HUES64 (cell line): ENCODE data around the gene KRT75. TPM values are rescaled to one million over a fixed set of nuclear protein-coding genes. Genes with fewer than 3 reads are reported as not detected.
A peak's percentile ranks its signal among the peaks of the same experiment; 100 is the strongest.

Source experiments
- H3K27ac ChIP-seq: 2 replicates; pipeline ENCODE4 v1.7.0; 2013; ENCODE audit warnings: low read depth, low read length, inconsistent platforms
- H3K27me3 ChIP-seq: 2 replicates; pipeline ENCODE4 v1.6.1; 2013; ENCODE audit warnings: mild to moderate bottlenecking, low read length; ENCODE audit not compliant: insufficient read depth
- H3K36me3 ChIP-seq: 2 replicates; pipeline ENCODE4 v1.6.1; 2013; ENCODE audit warnings: mild to moderate bottlenecking, low read length; ENCODE audit not compliant: insufficient read depth
- H3K4me1 ChIP-seq: 2 replicates; pipeline ENCODE4 v1.6.1; 2013; ENCODE audit warnings: mild to moderate bottlenecking, low read length, moderate library complexity; ENCODE audit not compliant: insufficient read depth
- H3K4me3 ChIP-seq: 2 replicates; pipeline ENCODE4 v1.5.1; 2013; ENCODE audit warnings: mild to moderate bottlenecking, low read length, moderate library complexity
- H3K9ac ChIP-seq: 2 replicates; pipeline ENCODE4 v1.6.1; 2013; ENCODE audit warnings: mild to moderate bottlenecking, low read depth, low read length
- H3K9me3 ChIP-seq: 2 replicates; pipeline ENCODE4 v1.6.1; 2013; ENCODE audit warnings: low read depth, low read length; ENCODE audit not compliant: insufficient read depth
- whole genome bisulfite sequencing: fragments of 150-250, 120-280 bp; methylation state at CpG from one replicate; pipeline ENCODE4 v1.1.7; 2013; ENCODE audit warnings: missing lambda C conversion rate; 5-methylcytosine and 5-hydroxymethylcytosine counted together
- polyA plus RNA-seq, 2 experiments: library from polyadenylated mRNA; stranded (reverse); fragments of 50-300 nt; gene quantifications; one replicate each; pipeline ENCODE4 v1.2.3, GENCODE V29; 2013

Gene KRT75
- polyA plus RNA-seq (2013, experiment 1 of 2): not detected
- polyA plus RNA-seq (2013, experiment 2 of 2): not detected

GRCh38 chr12:52434081-52434733 lies at the start of gene KRT75:
KRT75 (minus strand) TSS chr12:52434371; CDS start chr12:52434304, 67 bp downstream.
- Histone ChIP-seq H3K9ac (no peak within 1 kb of the TSS), H3K27me3 (peaks cover 5% of the 10 kb centered on the region; the same call in 1 of the 2 replicates), H3K9me3 (no peaks in the 10 kb centered on the region), H3K27ac (no peak within 1 kb of the TSS), H3K4me3 (no peak within 1 kb of the TSS), H3K4me1 (no peaks in the 10 kb centered on the region), H3K36me3 (no peaks in the 10 kb centered on the region)
- 90% methylated on average over 20 of the region's 20 CpGs for WGBS

DNA sequence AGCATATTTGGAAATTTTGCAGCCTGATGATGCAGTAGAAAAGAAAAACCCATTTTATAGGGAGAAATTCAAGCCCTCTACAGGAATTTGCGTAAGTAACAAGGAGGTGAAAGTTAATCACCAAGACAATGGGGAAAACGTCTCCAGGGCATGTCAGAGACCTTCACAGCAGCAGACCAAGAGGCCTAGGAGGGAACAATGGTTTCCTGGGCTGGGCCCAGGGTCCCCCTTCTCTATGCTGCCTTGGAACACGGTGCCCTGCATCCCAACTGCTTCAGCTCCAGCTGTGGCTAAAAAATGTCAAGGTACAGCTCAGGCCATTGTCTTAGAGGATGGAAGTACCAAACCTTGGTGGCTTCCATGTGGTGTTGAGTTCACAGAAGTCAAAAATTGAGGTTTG lies 45.9 kb upstream of the KRT75 start:
- Histone ChIP-seq H3K36me3 (no peaks in the 10 kb centered on the region), H3K27ac (no peak overlapping the region), H3K4me1 (no peaks in the 10 kb centered on the region), H3K9me3 (peaks cover 9% of the 10 kb centered on the region; the same call in 1 of the 2 replicates), H3K9ac (no peak overlapping the region), H3K27me3 (no peaks in the 10 kb centered on the region), H3K4me3 (no peak overlapping the region)
- 56% methylated on average over 3 of the region's 3 CpGs for WGBS

DNA sequence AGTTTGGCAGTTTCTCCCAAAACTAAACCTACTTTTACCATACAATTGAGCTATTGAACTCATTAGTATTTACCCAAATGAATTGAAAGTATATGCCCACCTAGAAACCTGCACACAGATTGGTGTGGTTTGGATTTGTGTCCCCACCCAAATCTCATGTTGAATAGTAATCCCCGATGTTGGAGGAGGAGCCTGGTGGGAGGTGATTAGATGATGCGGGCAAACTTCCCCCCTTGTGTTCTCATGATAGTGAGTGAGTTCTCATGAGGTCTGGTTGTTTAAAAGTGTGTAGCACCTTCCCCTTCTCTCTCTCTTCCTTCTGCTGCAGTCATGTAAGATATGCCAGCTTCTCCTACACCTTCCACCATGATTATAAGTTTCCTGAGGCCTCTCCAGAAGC lies 43.5 kb upstream of the KRT75 start:
- Histone ChIP-seq H3K27me3 (no peaks in the 10 kb centered on the region), H3K27ac (no peak overlapping the region), H3K4me1 (no peaks in the 10 kb centered on the region), H3K36me3 (no peaks in the 10 kb centered on the region), H3K9me3 (peaks cover 9% of the 10 kb centered on the region; the same call in 1 of the 2 replicates), H3K9ac (no peak overlapping the region), H3K4me3 (no peak overlapping the region)
- 83% methylated on average over 1 of the region's 2 CpGs for WGBS

GRCh38 chr12:52474212-52474611 lies 40.0 kb upstream of the KRT75 start:
- Histone ChIP-seq H3K4me3 (no peak overlapping the region), H3K9ac (no peak overlapping the region), H3K36me3 (no peaks in the 10 kb centered on the region), H3K27me3 (no peaks in the 10 kb centered on the region), H3K4me1 (no peaks in the 10 kb centered on the region), H3K9me3 (0 out of 2 replicates have a peak, but pooled peaks cover under 1% of the 10 kb centered on the region), H3K27ac (no peak overlapping the region)
- WGBS: 100% methylated on average over 1 of the region's 2 CpGs

DNA sequence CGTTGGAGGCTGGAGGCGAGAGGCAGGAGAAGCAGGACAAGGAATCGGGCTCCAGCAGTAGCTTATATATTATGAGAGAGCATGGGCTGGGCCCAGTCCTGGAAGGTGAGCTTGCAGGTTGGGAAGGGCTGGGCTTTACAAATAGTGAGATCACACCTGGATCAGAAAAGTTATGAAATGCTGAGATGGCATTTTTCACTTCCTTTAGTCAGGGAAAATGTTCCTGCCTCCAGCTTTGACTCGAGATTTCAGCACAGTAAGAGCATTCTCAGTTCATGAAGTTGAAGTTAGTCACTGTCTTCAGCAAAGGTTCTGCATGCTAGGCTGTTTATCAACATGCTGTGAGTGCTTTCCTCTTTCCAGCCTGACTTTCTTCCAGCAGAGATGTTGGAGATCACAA lies 39.6 kb upstream of the KRT75 start, which contains the start of gene KRT6C:
TSS of gene KRT6C (minus strand) at position 38 of the 400 bp plus-strand sequence. CDS start 68 bp downstream, outside the sequence.
- Histone ChIP-seq H3K36me3 (no peaks in the 10 kb centered on the region), H3K27ac (no peak within 1 kb of the TSS), H3K4me3 (no peak within 1 kb of the TSS), H3K9ac (no peak within 1 kb of the TSS), H3K4me1 (no peaks in the 10 kb centered on the region), H3K9me3 (no peaks in the 10 kb centered on the region), H3K27me3 (no peaks in the 10 kb centered on the region)
- 95% methylated on average over 4 of the region's 4 CpGs for whole genome bisulfite sequencing

- WGBS: 77% methylated on average over 4 of the region's 4 CpGs
Observed at GRCh38 chr12:52469853-52470252, 35.7 kb upstream of the KRT75 start.

GRCh38 chr12:52464897-52465296 lies 30.7 kb upstream of the KRT75 start:
- 97% methylated on average over 2 of the region's 2 CpGs for WGBS
- H3K27me3 ChIP-seq: no peaks in the 10 kb centered on the region
- H3K4me1 ChIP-seq: no peaks in the 10 kb centered on the region
- no peak overlapping the region for H3K4me3 ChIP-seq
- no peak overlapping the region for H3K27ac ChIP-seq
- no peaks in the 10 kb centered on the region for H3K9me3 ChIP-seq
- H3K9ac ChIP-seq: no peak overlapping the region
- no peaks in the 10 kb centered on the region for H3K36me3 ChIP-seq

More at GRCh38 chr12:52469853-52470252, 35.7 kb upstream of the KRT75 start:
- Histone ChIP-seq H3K27me3 (no peaks in the 10 kb centered on the region), H3K36me3 (no peaks in the 10 kb centered on the region), H3K4me3 (no peak overlapping the region), H3K9me3 (no peaks in the 10 kb centered on the region), H3K4me1 (no peaks in the 10 kb centered on the region), H3K9ac (no peak overlapping the region), H3K27ac (no peak overlapping the region)

- 87% methylated on average over 5 of the region's 5 CpGs for WGBS
- H3K4me1 ChIP-seq: no peaks in the 10 kb centered on the region
- no peaks in the 10 kb centered on the region for H3K36me3 ChIP-seq
- no peak overlapping the region for H3K4me3 ChIP-seq
- no peak overlapping the region for H3K27ac ChIP-seq
- no peak overlapping the region for H3K9ac ChIP-seq
- no peaks in the 10 kb centered on the region for H3K9me3 ChIP-seq
- no peaks in the 10 kb centered on the region for H3K27me3 ChIP-seq
Observed at GRCh38 chr12:52461693-52462092, 27.5 kb upstream of the KRT75 start.

- H3K9me3 ChIP-seq: no peaks in the 10 kb centered on the region
- H3K9ac ChIP-seq: no peak overlapping the region
- H3K4me1 ChIP-seq: peaks cover 8% of the 10 kb centered on the region
- H3K4me3 ChIP-seq: no peak overlapping the region
- H3K27me3 ChIP-seq: no peaks in the 10 kb centered on the region
- 95% methylated on average over 5 of the region's 5 CpGs for WGBS
- no peak overlapping the region for H3K27ac ChIP-seq
- H3K36me3 ChIP-seq: no peaks in the 10 kb centered on the region
Observed at GRCh38 chr12:52458861-52459260, 24.7 kb upstream of the KRT75 start.

DNA sequence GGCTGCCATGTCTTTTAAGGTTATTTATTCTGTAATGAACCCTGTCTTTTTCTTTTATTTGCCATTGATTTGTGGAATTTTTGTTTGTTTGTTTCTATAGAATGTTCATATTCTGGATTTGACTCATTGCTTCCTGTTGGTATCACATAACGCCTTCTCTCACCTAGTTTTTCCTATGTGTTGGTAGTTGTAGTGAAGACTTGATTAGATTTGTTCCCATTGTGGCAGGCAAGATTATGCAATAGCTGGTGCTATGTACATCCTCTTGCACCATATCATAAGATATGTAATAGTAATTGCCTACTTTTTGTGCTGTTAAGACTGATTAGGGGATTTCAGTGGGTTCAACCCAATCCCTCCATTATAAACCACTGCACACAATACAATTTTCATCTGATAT lies 21.6 kb upstream of the KRT75 start:
- H3K4me1 ChIP-seq: peaks cover 8% of the 10 kb centered on the region
- no peaks in the 10 kb centered on the region for H3K9me3 ChIP-seq
- no peak overlapping the region for H3K27ac ChIP-seq
- H3K36me3 ChIP-seq: no peaks in the 10 kb centered on the region
- no peak overlapping the region for H3K4me3 ChIP-seq
- WGBS: 100% methylated on average over 1 of the region's 1 CpG
- no peak overlapping the region for H3K9ac ChIP-seq
- no peaks in the 10 kb centered on the region for H3K27me3 ChIP-seq

DNA sequence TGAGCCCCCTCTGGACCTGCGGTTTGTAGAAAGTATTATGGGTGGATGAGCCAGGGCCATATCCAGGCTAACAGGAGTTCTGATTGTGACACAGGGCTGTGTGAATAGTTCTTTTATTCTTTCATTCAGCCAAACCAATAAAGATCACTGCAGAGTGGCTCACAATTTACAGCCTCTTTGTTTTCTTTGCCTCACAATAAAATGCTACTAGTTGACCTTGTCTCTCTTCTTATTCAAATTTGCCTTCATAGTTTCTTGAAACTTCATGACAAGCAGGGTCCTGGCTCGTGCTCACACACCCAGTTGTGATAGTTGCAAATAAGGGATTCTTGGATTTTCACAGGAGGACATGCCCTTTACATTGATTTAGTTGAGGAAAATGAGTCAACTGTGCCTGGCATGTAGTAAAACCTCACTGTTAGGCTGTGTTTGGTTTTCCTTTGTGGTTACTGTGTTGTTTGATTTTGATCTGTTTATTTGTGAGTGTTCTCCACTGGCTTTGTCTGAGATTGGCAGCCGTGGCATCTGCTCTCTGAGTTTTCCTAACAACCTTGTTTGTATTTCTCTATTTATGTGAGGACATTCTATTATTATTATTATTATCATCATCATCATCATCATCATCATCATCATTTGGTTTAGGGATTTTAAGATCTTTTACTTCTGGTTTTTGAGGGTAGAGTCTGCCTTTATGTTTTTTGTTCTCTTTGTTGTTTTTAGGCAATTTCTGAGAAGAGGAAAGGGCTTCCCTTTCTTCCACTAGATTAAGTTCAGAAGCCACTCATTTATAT lies 20.4 kb upstream of the KRT75 start:
- 36% methylated on average over 3 of the region's 3 CpGs for WGBS

More for the DNA sequence above, 20.4 kb upstream of the KRT75 start:
- no peaks in the 10 kb centered on the region for H3K36me3 ChIP-seq
- H3K4me1 ChIP-seq: peaks cover 8% of the 10 kb centered on the region
- no peaks in the 10 kb centered on the region for H3K27me3 ChIP-seq
- no peaks in the 10 kb centered on the region for H3K9me3 ChIP-seq
- H3K4me3 ChIP-seq: no peak overlapping the region
- no peak overlapping the region for H3K9ac ChIP-seq
- H3K27ac ChIP-seq: peak overlapping the region; percentile 50; the same call in 1 of the 2 replicates
